ENCODE data around the gene FBXW2.

Gene FBXW2

DNA sequence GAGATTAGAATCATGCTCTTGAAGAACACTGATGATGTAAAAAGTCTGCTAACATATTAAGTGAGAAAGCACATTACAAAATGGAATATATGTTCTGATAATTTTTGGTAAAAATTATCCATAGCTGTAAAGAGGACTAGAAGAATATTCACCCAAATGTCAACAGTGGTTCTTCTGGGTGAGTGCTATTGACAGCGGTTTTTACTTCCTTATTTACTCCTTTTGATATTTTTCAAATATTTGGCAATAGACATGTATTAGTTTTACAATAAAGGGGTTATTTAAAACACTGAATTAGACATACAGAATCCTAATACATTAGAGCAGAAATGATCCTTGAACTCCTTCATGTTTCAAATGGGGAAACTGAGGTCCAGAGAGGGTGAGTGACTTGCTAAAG lies 52.0 kb downstream of the FBXW2 start:
- no peaks in the 10 kb centered on the region for H3K9me3 Mint-ChIP-seq
- no peak overlapping the region for H3K27ac Mint-ChIP-seq
- H3K4me1 Mint-ChIP-seq, result no peaks in the 10 kb centered on the region
- H3K36me3 Mint-ChIP-seq, result no peaks in the 10 kb centered on the region
- no peak for DNase-seq (ENCODE audit: low spot score in 2 of 2)
- ATAC-seq, result no peak
- H3K4me3 Mint-ChIP-seq, result no peak overlapping the region

GRCh38 chr9:120740132-120740531 lies 53.1 kb downstream of the FBXW2 start:
- Mint-ChIP-seq H3K36me3 (no peaks in the 10 kb centered on the region), H3K27ac (no peak overlapping the region), H3K4me1 (no peaks in the 10 kb centered on the region), H3K4me3 (no peak overlapping the region), H3K9me3 (no peaks in the 10 kb centered on the region)
- ATAC-seq, result no peak
- no peak for DNase-seq (ENCODE audit: low spot score in 2 of 2)

- Mint-ChIP-seq H3K27ac (no peak overlapping the region), H3K4me1 (no peaks in the 10 kb centered on the region), H3K36me3 (no peaks in the 10 kb centered on the region), H3K4me3 (no peak overlapping the region), H3K9me3 (no peaks in the 10 kb centered on the region)
- DNase-seq (ENCODE audit: low spot score in 2 of 2) (no peak), ATAC-seq (no peak)
These were observed 55.6 kb downstream of the FBXW2 start for GRCh38 chr9:120737416-120738165.

- Mint-ChIP-seq H3K9me3 (no peaks in the 10 kb centered on the region), H3K36me3 (no peaks in the 10 kb centered on the region), H3K4me3 (no peak overlapping the region), H3K27ac (no peak overlapping the region), H3K4me1 (no peaks in the 10 kb centered on the region)
- DNase-seq (ENCODE audit: low spot score in 2 of 2), result no peak
- no peak for ATAC-seq
These were observed 56.3 kb downstream of the FBXW2 start for GRCh38 chr9:120736881-120737280.

DNA sequence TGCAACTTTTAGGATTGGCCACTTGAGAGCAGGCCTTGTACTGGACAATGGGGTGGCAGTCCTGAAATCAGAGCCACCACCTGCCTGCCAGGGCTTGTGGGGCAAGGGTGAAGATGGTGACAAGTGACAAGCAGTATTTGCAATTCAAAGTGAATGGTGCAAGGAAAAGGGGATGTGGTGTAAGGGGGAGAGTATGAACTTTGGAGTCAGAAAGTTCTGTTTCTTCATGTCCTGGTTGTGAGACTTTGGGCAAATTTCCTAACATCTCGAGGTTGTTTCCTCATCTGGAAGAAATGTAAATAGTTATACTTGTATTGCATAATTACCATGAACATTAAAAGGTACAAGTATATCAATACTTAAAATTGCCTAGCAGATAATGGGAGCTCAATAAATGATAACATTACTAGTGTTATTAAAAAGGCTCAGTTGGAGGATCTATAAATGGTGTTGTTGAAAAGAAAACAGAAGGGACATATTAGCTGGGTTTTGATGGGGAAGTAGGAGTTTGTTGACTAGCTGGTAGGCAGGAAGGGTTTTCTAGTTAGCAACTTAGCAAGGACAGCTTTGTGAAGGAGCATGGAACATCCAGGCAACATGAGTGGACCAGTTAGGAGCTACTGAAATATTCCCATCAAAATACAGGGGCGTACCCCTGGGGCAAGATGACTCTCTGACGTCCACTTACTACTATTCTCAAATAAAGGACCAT lies 57.6 kb downstream of the FBXW2 start:
- Mint-ChIP-seq H3K4me1 (no peaks in the 10 kb centered on the region), H3K4me3 (no peak overlapping the region), H3K9me3 (no peaks in the 10 kb centered on the region), H3K27ac (no peak overlapping the region), H3K36me3 (no peaks in the 10 kb centered on the region)
- DNase-seq (ENCODE audit: low spot score in 2 of 2), result no peak
- ATAC-seq, result no peak

DNA sequence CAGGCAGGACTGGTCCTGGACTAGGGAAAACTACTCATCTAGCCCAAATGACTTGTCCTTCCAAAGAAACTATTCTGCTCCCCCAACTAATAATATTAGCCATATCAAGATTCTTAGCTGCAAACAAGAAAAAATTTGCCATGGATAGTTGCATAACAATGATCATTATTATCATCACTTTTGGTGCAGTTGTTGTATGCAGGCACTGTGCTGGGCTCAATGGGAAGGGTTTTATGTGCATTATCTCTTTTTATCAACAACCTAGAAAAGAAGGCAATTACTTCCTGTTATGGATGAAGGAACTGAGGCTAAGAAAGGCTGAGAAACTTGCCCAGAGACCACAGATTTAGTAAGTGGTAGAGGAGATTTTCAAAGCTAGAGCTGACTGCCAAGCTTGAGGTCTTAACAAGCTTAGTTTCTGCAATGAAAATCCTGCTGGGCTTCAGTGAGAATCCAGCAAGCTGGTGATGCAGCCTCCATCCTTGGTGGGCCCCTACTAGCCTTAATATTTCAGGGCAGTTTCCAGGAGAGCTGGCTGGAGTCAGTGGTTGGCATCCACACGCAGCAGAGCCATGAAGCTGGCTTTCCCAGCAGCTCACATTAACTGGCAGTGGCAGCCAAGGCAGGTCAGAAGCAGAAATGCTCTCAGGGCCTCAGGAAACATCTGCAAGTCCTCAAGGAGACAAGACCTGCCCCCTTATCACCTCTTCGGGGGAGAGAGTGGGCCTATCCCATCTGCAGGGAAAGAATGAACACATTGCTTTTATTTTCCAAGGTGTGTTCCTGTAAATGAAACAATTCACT lies 58.4 kb downstream of the FBXW2 start:
- Mint-ChIP-seq H3K4me3 (no peak overlapping the region), H3K36me3 (no peaks in the 10 kb centered on the region), H3K27ac (no peak overlapping the region), H3K4me1 (no peaks in the 10 kb centered on the region), H3K9me3 (no peaks in the 10 kb centered on the region)
- ATAC-seq, result no peak
- DNase-seq (ENCODE audit: low spot score in 2 of 2), result no peak

- DNase-seq (ENCODE audit: low spot score in 2 of 2) (no peak), ATAC-seq (no peak)
- Mint-ChIP-seq H3K4me1 (no peaks in the 10 kb centered on the region), H3K9me3 (no peaks in the 10 kb centered on the region), H3K36me3 (no peaks in the 10 kb centered on the region), H3K27ac (no peak overlapping the region), H3K4me3 (no peak overlapping the region)
These were observed 60.0 kb downstream of the FBXW2 start for GRCh38 chr9:120733190-120733589.

DNA sequence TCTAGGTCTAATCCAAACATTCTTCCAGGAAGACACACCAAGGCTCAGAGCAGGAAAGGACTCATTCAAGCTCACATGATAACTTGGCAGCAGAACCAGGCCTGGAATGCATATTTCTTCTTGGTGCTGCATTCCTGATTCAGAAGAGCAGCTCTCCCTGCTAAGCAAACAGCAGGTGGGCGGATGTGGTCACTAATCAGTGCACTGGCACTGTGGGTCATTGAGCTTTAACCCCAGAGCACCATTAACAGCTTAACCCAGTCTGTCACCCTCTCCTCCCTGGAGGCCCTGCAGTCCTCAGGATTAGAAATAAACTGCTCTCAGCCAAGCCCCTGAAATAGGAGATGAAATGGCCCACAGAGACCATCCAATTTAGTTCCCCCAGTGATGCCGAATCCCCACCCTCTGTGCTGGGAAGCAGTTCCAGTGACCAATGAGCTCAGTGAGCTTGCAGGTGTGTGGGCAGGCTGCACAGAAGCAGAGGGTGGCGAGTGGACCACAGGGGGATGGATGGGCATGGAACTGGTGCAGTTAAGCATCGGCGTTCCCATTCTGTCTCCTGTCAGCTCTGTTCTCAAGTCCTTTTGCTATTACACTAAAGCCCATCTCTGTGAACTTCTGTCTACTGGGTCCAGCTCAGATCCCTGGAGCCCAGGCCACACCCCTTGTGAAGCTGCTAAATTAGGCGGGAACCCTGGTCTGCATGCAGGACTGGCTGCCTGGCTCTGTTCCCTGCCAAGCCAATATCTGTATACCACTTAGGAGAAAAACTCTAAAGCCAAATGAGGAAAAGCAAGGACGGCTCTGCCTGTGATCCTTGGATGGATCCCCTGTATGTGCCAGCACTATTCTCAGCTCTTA lies 62.3 kb downstream of the FBXW2 start:
- no peak overlapping the region for H3K27ac Mint-ChIP-seq
- H3K4me3 Mint-ChIP-seq, result no peak overlapping the region
- H3K36me3 Mint-ChIP-seq, result no peaks in the 10 kb centered on the region
- no peaks in the 10 kb centered on the region for H3K9me3 Mint-ChIP-seq
- no peak for ATAC-seq
- DNase-seq (ENCODE audit: low spot score in 2 of 2), result no peak
- H3K4me1 Mint-ChIP-seq, result peaks cover 4% of the 10 kb centered on the region

DNA sequence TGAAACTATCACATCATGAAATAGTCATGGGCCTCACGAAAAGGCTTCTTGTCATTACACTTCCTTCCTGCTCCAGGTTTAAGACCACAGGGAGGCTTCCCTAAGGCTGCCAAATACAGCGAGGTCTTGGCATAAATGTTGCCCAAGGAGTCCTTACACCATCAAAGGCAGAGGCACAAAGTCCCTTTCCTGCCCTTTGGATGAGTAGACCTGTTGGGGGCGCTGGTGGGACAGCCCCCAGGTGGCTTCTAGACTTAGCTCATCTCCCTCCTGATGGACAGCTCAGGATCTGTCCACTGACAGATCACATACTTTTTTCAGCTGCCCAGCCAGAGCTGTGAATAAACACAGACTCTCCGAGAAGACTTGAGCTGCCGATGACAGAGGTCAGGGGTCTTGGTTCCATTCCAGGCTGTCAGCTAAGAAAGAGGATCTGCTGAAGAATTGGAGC lies 63.4 kb downstream of the FBXW2 start:
- DNase-seq (ENCODE audit: low spot score in 2 of 2) (no peak), ATAC-seq (no peak)
- peaks cover 4% of the 10 kb centered on the region for H3K4me1 Mint-ChIP-seq
- no peak overlapping the region for H3K27ac Mint-ChIP-seq
- H3K4me3 Mint-ChIP-seq, result no peak overlapping the region
- no peaks in the 10 kb centered on the region for H3K36me3 Mint-ChIP-seq
- H3K9me3 Mint-ChIP-seq, result no peaks in the 10 kb centered on the region

DNA sequence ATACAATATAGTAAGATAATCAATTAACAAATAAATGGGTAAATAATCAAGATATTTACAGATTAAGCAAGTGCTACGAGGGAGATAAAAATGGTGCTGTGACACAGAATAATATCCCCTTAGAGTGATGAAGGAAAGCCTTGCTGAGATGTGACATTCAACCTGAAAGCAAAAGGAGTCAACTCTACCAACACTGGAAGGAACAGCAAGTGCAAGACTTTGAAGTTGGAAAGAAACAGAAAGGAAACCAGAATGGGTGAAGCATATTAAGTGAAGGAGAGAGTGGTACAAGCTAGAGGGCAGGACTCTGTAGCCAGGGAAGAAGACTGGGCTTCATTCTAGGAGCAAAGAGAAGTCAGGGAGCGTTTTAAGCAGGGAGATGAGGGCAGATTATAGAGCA lies 66.7 kb downstream of the FBXW2 start:
- no peak overlapping the region for H3K27ac Mint-ChIP-seq
- DNase-seq (ENCODE audit: low spot score in 2 of 2) (no peak), ATAC-seq (no peak)
- no peaks in the 10 kb centered on the region for H3K9me3 Mint-ChIP-seq
- peaks cover 4% of the 10 kb centered on the region for H3K4me1 Mint-ChIP-seq
- H3K36me3 Mint-ChIP-seq, result no peaks in the 10 kb centered on the region
- no peak overlapping the region for H3K4me3 Mint-ChIP-seq

DNA sequence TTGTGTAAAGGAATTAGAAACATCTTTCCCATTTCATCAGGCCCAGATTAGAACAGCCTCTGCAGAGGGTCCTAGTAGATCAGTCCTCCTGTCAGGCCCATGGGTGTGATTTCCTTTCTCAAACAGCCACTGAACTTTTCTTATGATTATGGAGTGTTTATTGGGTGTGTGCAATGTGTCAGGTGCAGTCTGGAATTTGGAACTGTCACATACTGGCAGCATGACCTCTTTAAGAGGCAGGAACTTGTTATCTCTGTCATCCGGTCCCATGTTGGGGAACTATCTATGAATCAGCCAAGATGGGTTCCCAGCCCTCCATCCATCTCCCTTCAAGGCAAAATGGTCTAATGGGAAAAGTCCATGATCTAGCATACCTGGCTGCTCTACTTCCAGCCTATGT lies 67.3 kb downstream of the FBXW2 start:
- no peak for ATAC-seq
- Mint-ChIP-seq H3K4me3 (no peak overlapping the region), H3K27ac (no peak overlapping the region)

DNA sequence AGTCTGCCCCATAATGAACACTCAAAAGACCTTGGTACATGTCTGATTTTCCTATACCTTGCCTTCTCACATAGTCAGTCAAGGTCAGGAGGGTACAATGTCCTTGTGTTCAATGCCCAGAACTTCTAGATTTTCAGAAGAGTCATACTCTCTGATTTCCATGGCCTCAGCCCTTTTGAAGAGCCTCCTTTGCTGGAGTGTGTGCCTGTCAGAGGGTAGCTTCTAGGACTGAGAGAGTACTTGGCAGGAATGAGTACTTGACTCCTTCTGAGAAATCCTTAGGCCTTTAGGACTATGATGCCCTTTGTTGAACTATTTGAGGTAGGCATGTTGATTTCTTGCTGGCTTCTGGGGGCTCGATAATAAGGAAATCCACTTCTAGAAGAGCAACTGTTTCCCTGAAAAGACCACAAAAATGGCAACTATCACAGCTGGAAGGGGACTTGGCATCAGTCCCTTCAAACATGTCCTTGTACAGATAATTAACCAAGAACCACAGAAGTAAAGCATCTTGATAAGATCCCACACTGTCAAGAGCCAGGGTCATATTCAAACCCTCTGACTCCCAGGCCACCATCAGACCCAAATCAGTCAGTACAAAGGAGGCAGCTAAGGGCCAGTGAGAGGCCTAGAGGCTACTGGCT lies 68.3 kb downstream of the FBXW2 start:
- no peak for DNase-seq (ENCODE audit: low spot score in 2 of 2)
- Mint-ChIP-seq H3K27ac (no peak overlapping the region), H3K36me3 (no peaks in the 10 kb centered on the region), H3K4me1 (peaks cover 4% of the 10 kb centered on the region), H3K9me3 (no peaks in the 10 kb centered on the region), H3K4me3 (no peak overlapping the region)
- no peak for ATAC-seq

More for the DNA sequence above, 67.3 kb downstream of the FBXW2 start:
- Mint-ChIP-seq H3K9me3 (no peaks in the 10 kb centered on the region), H3K36me3 (no peaks in the 10 kb centered on the region), H3K4me1 (peaks cover 4% of the 10 kb centered on the region)
- DNase-seq (ENCODE audit: low spot score in 2 of 2), result no peak

GRCh38 chr9:120723565-120723964 lies 69.7 kb downstream of the FBXW2 start:
- no peaks in the 10 kb centered on the region for H3K9me3 Mint-ChIP-seq
- H3K4me3 Mint-ChIP-seq, result no peak overlapping the region
- no peaks in the 10 kb centered on the region for H3K36me3 Mint-ChIP-seq
- H3K4me1 Mint-ChIP-seq, result peaks cover 4% of the 10 kb centered on the region
- DNase-seq (ENCODE audit: low spot score in 2 of 2), result no peak
- no peak overlapping the region for H3K27ac Mint-ChIP-seq
- no peak for ATAC-seq

GRCh38 chr9:120720404-120720803 lies 72.8 kb downstream of the FBXW2 start:
- Mint-ChIP-seq H3K9me3 (no peaks in the 10 kb centered on the region), H3K27ac (no peak overlapping the region), H3K4me3 (no peak overlapping the region), H3K36me3 (no peaks in the 10 kb centered on the region), H3K4me1 (no peaks in the 10 kb centered on the region)
- ATAC-seq (no peak), DNase-seq (ENCODE audit: low spot score in 2 of 2) (no peak)
